NK-92 (cell line): ENCODE measurements around the gene ARHGEF39.

ENCODE experiments used
- DNase-seq: peaks from one replicate; lab custom pipeline; 2025; ENCODE audit not compliant: unreplicated experiment; lab: John Stamatoyannopoulos, UW

ARHGEF39 gene

GRCh38 chr9:35664531-35665470 is at the start of gene ARHGEF39:
TSS of gene ARHGEF39 (minus strand) at chr9:35665195. CDS start at chr9:35665169, 26 bp downstream.
- DNase-seq, result no peak

- no peak for DNase-seq
Observed at GRCh38 chr9:35714123-35714522, 49.1 kb upstream of the ARHGEF39 start.

GRCh38 chr9:35713578-35713977 is 48.6 kb upstream of the ARHGEF39 start:
- no peak for DNase-seq

GRCh38 chr9:35712762-35713400 is 47.9 kb upstream of the ARHGEF39 start:
- no peak for DNase-seq

- DNase-seq, result no peak
Observed at GRCh38 chr9:35711501-35712428, 46.8 kb upstream of the ARHGEF39 start.

- no peak for DNase-seq
Observed at GRCh38 chr9:35710818-35711500, 46.0 kb upstream of the ARHGEF39 start.

- DNase-seq, result no peak
Observed at GRCh38 chr9:35708146-35708545, 43.2 kb upstream of the ARHGEF39 start.

GRCh38 chr9:35706951-35707350 is 42.0 kb upstream of the ARHGEF39 start:
- DNase-seq, result no peak

- no peak for DNase-seq
Observed at GRCh38 chr9:35705836-35706430, 40.9 kb upstream of the ARHGEF39 start.

- no peak for DNase-seq
Observed at GRCh38 chr9:35705372-35705771, 40.4 kb upstream of the ARHGEF39 start.

- DNase-seq, result no peak
Observed at GRCh38 chr9:35703906-35704672, 39.1 kb upstream of the ARHGEF39 start.

GRCh38 chr9:35702696-35703095 is 37.7 kb upstream of the ARHGEF39 start:
- DNase-seq, result no peak

GRCh38 chr9:35700942-35701341 is 35.9 kb upstream of the ARHGEF39 start:
- no peak for DNase-seq

- DNase-seq, result no peak
Observed at GRCh38 chr9:35700031-35700430, 35.0 kb upstream of the ARHGEF39 start.

GRCh38 chr9:35698231-35698630 is 33.2 kb upstream of the ARHGEF39 start:
- no peak for DNase-seq

GRCh38 chr9:35697486-35697885 is 32.5 kb upstream of the ARHGEF39 start:
- DNase-seq, result no peak

- no peak for DNase-seq
Observed at GRCh38 chr9:35696520-35697215, 31.7 kb upstream of the ARHGEF39 start.

GRCh38 chr9:35695943-35696401 is 31.0 kb upstream of the ARHGEF39 start:
- DNase-seq, result no peak
